Measurements from ENCODE around the gene DLG5.

DNA sequence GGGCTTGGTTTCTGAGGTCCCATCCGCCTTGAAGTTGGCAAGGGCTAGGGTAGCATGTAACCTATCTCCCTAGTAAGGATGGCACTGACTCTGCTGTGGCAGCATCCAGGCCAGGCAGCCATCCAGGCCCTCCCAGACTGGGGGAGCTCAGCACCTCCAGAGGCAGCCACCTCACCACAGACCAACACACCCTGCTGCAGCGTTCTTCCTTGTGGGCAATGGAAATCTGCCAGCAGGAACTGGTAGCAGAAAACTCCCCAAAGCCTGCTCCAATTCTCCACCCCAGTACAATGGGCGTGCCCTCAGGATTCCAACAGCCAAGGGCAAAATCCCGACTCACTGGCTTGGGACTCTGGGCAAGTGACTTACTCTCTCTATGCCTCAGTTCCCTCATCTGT is 27.5 kb downstream of the DLG5 start:
- TF ChIP-seq, protein P1, sequence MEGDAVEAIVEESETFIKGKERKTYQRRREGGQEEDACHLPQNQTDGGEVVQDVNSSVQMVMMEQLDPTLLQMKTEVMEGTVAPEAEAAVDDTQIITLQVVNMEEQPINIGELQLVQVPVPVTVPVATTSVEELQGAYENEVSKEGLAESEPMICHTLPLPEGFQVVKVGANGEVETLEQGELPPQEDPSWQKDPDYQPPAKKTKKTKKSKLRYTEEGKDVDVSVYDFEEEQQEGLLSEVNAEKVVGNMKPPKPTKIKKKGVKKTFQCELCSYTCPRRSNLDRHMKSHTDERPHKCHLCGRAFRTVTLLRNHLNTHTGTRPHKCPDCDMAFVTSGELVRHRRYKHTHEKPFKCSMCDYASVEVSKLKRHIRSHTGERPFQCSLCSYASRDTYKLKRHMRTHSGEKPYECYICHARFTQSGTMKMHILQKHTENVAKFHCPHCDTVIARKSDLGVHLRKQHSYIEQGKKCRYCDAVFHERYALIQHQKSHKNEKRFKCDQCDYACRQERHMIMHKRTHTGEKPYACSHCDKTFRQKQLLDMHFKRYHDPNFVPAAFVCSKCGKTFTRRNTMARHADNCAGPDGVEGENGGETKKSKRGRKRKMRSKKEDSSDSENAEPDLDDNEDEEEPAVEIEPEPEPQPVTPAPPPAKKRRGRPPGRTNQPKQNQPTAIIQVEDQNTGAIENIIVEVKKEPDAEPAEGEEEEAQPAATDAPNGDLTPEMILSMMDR (conservative IDR thresholded peaks at IDR 0.05), result no peak
- TF ChIP-seq ZFX (IDR thresholded peaks at IDR 0.05), result no peak
